ENCODE measurements around the gene CPSF4L.

CPSF4L gene

DNA sequence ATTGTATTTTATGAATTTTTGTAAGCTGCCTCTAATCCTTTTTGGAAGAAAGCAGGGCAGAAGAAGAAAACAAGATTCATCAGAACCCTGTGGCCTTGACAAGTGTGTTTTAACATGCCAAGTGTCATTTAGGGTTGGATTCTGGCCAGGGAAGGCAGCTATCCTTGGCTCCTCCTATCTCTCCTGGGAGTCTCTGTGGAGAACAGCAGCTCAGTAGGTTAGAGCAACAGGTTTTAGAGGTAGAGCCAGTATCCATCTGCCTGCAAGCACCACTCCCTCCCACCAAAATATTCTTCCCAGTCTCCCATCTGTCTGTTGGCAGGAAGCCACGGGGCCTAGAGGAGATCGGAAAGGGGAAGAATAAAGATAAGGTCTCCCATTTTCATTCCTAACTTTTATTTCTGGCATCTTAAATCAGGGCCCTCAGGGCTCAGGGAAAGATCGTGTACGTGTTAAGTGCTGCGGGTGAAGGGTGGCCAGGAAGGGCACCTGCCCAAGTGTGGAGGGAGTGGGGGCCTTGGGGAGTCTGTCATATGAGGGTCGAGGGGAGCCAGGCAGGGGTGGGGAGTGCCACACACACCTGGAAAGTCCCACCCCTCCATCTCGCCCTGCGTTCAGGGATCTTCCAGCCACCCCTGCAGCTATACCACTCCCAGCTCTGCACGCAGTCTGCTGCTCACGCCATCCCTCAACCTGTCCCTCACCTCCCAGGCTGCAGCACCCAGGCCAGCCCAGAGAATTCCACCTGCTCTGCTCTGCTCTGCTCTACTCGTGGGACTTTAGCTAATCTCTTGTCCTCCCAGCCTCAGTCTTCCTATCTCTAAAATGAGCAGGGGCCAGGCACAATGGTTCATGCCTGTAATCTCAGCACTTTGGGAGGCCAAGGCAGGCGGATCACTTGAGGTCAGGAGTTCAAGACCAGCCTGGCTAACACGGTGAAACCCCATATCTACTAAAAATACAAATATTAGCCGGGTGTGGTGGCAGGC, 17.1 kb upstream of the CPSF4L start:
- WGBS (ENCODE audit: insufficient coverage), result 90% methylated on average over 8 of the region's 14 CpGs
- no peaks in the 10 kb centered on the region for H3K36me3 ChIP-seq (ENCODE audit: control insufficient read depth in 4 of 4, insufficient read depth in 4 of 4, low read length in 3 of 4)
- no peak overlapping the region for H3K4me3 ChIP-seq (ENCODE audit: control insufficient read depth in 1 of 7, extremely low read depth in 1 of 7, insufficient read depth in 4 of 7, low read depth in 2 of 7, low read length in 6 of 7)
- ChIA-PET CTCF (interaction anchor here (0.8 kb wide), 1 partner anchor 12 kb away, joined by 4 read pairs; no protein-coding TSS in a partner anchor), POLR2A (no interaction called here)
- no peaks in the 10 kb centered on the region for H3K4me1 ChIP-seq (ENCODE audit: control extremely low read depth in 1 of 4, control insufficient read depth in 4 of 4, insufficient read depth in 4 of 4, low read length in 3 of 4)
- DNase-seq, result no peak
- H3K9me3 ChIP-seq (ENCODE audit: control extremely low read depth in 1 of 5, control insufficient read depth in 4 of 5, insufficient read depth in 2 of 5, low read depth in 1 of 5, low read length in 4 of 5), result no peaks in the 10 kb centered on the region
- peaks cover 0 to 2% (median 0%) of the 10 kb centered on the region in 5 experiments for H3K27me3 ChIP-seq (replicated peaks in 2 of 5; ENCODE audit: control insufficient read depth in 4 of 5, insufficient read depth in 5 of 5, low read length in 4 of 5)
- H3K27ac ChIP-seq (ENCODE audit: insufficient read depth in 1 of 2, low read depth in 1 of 2, low read length in 2 of 2, poor library complexity in 1 of 2, severe bottlenecking in 2 of 2), result no peak overlapping the region

GRCh38 chr17:73278049-73278464, 16.4 kb upstream of the CPSF4L start:
- Histone ChIP-seq H3K27me3 (replicated peaks in 2 of 5; ENCODE audit: control insufficient read depth in 4 of 5, insufficient read depth in 5 of 5, low read length in 4 of 5) (peaks cover 0 to 2% (median 0%) of the 10 kb centered on the region in 5 experiments), H3K9me3 (ENCODE audit: control extremely low read depth in 1 of 5, control insufficient read depth in 4 of 5, insufficient read depth in 2 of 5, low read depth in 1 of 5, low read length in 4 of 5) (no peaks in the 10 kb centered on the region), H3K27ac (ENCODE audit: insufficient read depth in 1 of 2, low read depth in 1 of 2, low read length in 2 of 2, poor library complexity in 1 of 2, severe bottlenecking in 2 of 2) (no peak overlapping the region), H3K4me1 (ENCODE audit: control extremely low read depth in 1 of 4, control insufficient read depth in 4 of 4, insufficient read depth in 4 of 4, low read length in 3 of 4) (no peaks in the 10 kb centered on the region), H3K4me3 (ENCODE audit: control insufficient read depth in 1 of 7, extremely low read depth in 1 of 7, insufficient read depth in 4 of 7, low read depth in 2 of 7, low read length in 6 of 7) (no peak overlapping the region), H3K36me3 (ENCODE audit: control insufficient read depth in 4 of 4, insufficient read depth in 4 of 4, low read length in 3 of 4) (no peaks in the 10 kb centered on the region)
- no peak for DNase-seq
- CTCF ChIA-PET, result interaction anchor here (0.8 kb wide), 1 partner anchor 13 kb away, joined by 4 read pairs; no protein-coding TSS in a partner anchor
- POLR2A ChIA-PET, result no interaction called here
- WGBS (ENCODE audit: insufficient coverage), result 84% methylated on average over 7 of the region's 7 CpGs

- ChIA-PET CTCF (no interaction called here), POLR2A (no interaction called here)
- Histone ChIP-seq H3K4me1 (ENCODE audit: control extremely low read depth in 1 of 4, control insufficient read depth in 4 of 4, insufficient read depth in 4 of 4, low read length in 3 of 4) (no peaks in the 10 kb centered on the region), H3K4me3 (ENCODE audit: control insufficient read depth in 1 of 7, extremely low read depth in 1 of 7, insufficient read depth in 4 of 7, low read depth in 2 of 7, low read length in 6 of 7) (no peak overlapping the region), H3K27me3 (replicated peaks in 2 of 5; ENCODE audit: control insufficient read depth in 4 of 5, insufficient read depth in 5 of 5, low read length in 4 of 5) (no peaks in the 10 kb centered on the region), H3K9me3 (ENCODE audit: control extremely low read depth in 1 of 5, control insufficient read depth in 4 of 5, insufficient read depth in 2 of 5, low read depth in 1 of 5, low read length in 4 of 5) (peaks cover 0 to 5% (median 0%) of the 10 kb centered on the region in 5 experiments), H3K27ac (ENCODE audit: insufficient read depth in 1 of 2, low read depth in 1 of 2, low read length in 2 of 2, poor library complexity in 1 of 2, severe bottlenecking in 2 of 2) (no peak overlapping the region), H3K36me3 (ENCODE audit: control insufficient read depth in 4 of 4, insufficient read depth in 4 of 4, low read length in 3 of 4) (no peaks in the 10 kb centered on the region)
- 100% methylated on average over 4 of the region's 4 CpGs for WGBS (ENCODE audit: insufficient coverage)
- no peak for DNase-seq
Measured at GRCh38 chr17:73274490-73274889, 12.8 kb upstream of the CPSF4L start.

- Histone ChIP-seq H3K36me3 (ENCODE audit: control insufficient read depth in 4 of 4, insufficient read depth in 4 of 4, low read length in 3 of 4) (no peaks in the 10 kb centered on the region), H3K4me3 (ENCODE audit: control insufficient read depth in 1 of 7, extremely low read depth in 1 of 7, insufficient read depth in 4 of 7, low read depth in 2 of 7, low read length in 6 of 7) (no peak overlapping the region), H3K27ac (ENCODE audit: insufficient read depth in 1 of 2, low read depth in 1 of 2, low read length in 2 of 2, poor library complexity in 1 of 2, severe bottlenecking in 2 of 2) (no peak overlapping the region), H3K27me3 (replicated peaks in 2 of 5; ENCODE audit: control insufficient read depth in 4 of 5, insufficient read depth in 5 of 5, low read length in 4 of 5) (no peaks in the 10 kb centered on the region), H3K9me3 (ENCODE audit: control extremely low read depth in 1 of 5, control insufficient read depth in 4 of 5, insufficient read depth in 2 of 5, low read depth in 1 of 5, low read length in 4 of 5) (peaks cover 0 to 5% (median 0%) of the 10 kb centered on the region in 5 experiments), H3K4me1 (ENCODE audit: control extremely low read depth in 1 of 4, control insufficient read depth in 4 of 4, insufficient read depth in 4 of 4, low read length in 3 of 4) (no peaks in the 10 kb centered on the region)
- POLR2A ChIA-PET, result no interaction called here
- CTCF ChIA-PET, result interaction anchor here (0.8 kb wide), 1 partner anchor 19 kb away, joined by 3 read pairs; no protein-coding TSS in a partner anchor
- WGBS (ENCODE audit: insufficient coverage), result 95% methylated on average over 5 of the region's 8 CpGs
- DNase-seq, result no peak
Measured at GRCh38 chr17:73272906-73273218, 11.2 kb upstream of the CPSF4L start.

DNA sequence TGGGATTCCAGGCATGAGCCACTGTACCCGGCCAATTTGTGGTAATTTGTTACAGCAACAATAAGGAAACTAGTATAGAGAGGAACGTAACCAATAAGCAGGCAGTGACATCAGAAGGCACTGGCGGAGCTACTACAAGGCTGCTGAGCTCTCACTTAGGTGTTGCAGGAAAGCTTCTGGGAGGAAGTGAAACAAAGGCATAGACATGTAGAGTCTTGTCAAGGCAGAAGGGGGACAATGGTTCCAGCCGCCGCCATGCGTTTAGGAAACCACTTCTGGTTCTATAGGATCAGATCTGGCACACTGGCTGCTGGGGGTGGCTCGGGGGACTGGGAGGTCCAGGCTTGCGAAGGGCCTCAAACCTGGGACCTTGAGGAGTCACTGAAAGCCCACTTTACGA, 9.4 kb upstream of the CPSF4L start:
- WGBS (ENCODE audit: insufficient coverage), result 95% methylated on average over 9 of the region's 9 CpGs
- CTCF ChIA-PET, result no interaction called here
- Histone ChIP-seq H3K27me3 (replicated peaks in 2 of 5; ENCODE audit: control insufficient read depth in 4 of 5, insufficient read depth in 5 of 5, low read length in 4 of 5) (no peaks in the 10 kb centered on the region), H3K9me3 (ENCODE audit: control extremely low read depth in 1 of 5, control insufficient read depth in 4 of 5, insufficient read depth in 2 of 5, low read depth in 1 of 5, low read length in 4 of 5) (peaks cover 0 to 5% (median 0%) of the 10 kb centered on the region in 5 experiments), H3K4me1 (ENCODE audit: control extremely low read depth in 1 of 4, control insufficient read depth in 4 of 4, insufficient read depth in 4 of 4, low read length in 3 of 4) (no peaks in the 10 kb centered on the region), H3K36me3 (ENCODE audit: control insufficient read depth in 4 of 4, insufficient read depth in 4 of 4, low read length in 3 of 4) (no peaks in the 10 kb centered on the region), H3K27ac (ENCODE audit: insufficient read depth in 1 of 2, low read depth in 1 of 2, low read length in 2 of 2, poor library complexity in 1 of 2, severe bottlenecking in 2 of 2) (no peak overlapping the region), H3K4me3 (ENCODE audit: control insufficient read depth in 1 of 7, extremely low read depth in 1 of 7, insufficient read depth in 4 of 7, low read depth in 2 of 7, low read length in 6 of 7) (no peak overlapping the region)
- POLR2A ChIA-PET, result no interaction called here
- no peak for DNase-seq

- no peak overlapping the region for H3K27ac ChIP-seq (ENCODE audit: insufficient read depth in 1 of 2, low read depth in 1 of 2, low read length in 2 of 2, poor library complexity in 1 of 2, severe bottlenecking in 2 of 2)
- POLR2A ChIA-PET, result no interaction called here
- H3K27me3 ChIP-seq (replicated peaks in 2 of 5; ENCODE audit: control insufficient read depth in 4 of 5, insufficient read depth in 5 of 5, low read length in 4 of 5), result no peaks in the 10 kb centered on the region
- CTCF ChIA-PET, result interaction anchor here (0.6 kb wide), 1 partner anchor 601 kb away, joined by 3 read pairs; no protein-coding TSS in a partner anchor
- no peak for DNase-seq
- no peaks in the 10 kb centered on the region for H3K36me3 ChIP-seq (ENCODE audit: control insufficient read depth in 4 of 4, insufficient read depth in 4 of 4, low read length in 3 of 4)
- H3K9me3 ChIP-seq (ENCODE audit: control extremely low read depth in 1 of 5, control insufficient read depth in 4 of 5, insufficient read depth in 2 of 5, low read depth in 1 of 5, low read length in 4 of 5), result peaks cover 0 to 5% (median 0%) of the 10 kb centered on the region in 5 experiments
- WGBS (ENCODE audit: insufficient coverage), result 33% methylated on average over 1 of the region's 1 CpG
- H3K4me3 ChIP-seq (ENCODE audit: control insufficient read depth in 1 of 7, extremely low read depth in 1 of 7, insufficient read depth in 4 of 7, low read depth in 2 of 7, low read length in 6 of 7), result no peak overlapping the region
- H3K4me1 ChIP-seq (ENCODE audit: control extremely low read depth in 1 of 4, control insufficient read depth in 4 of 4, insufficient read depth in 4 of 4, low read length in 3 of 4), result no peaks in the 10 kb centered on the region
Measured at GRCh38 chr17:73269791-73270190, 8.1 kb upstream of the CPSF4L start.

DNA sequence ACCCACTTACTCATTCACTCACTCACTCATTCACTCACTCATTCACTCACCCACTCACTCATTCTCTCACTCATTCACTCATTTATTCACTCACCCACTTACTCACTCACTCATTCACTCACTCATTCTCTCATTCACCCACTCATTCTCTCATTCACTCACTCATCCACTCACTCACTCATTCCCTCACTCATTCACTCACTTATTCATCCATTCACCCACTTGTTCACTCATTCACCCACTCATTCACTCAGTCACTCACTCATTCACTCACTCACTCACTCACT, 7.6 kb upstream of the CPSF4L start:
- CTCF ChIA-PET, result no interaction called here
- Histone ChIP-seq H3K36me3 (ENCODE audit: control insufficient read depth in 4 of 4, insufficient read depth in 4 of 4, low read length in 3 of 4) (no peaks in the 10 kb centered on the region), H3K4me1 (ENCODE audit: control extremely low read depth in 1 of 4, control insufficient read depth in 4 of 4, insufficient read depth in 4 of 4, low read length in 3 of 4) (no peaks in the 10 kb centered on the region), H3K27ac (ENCODE audit: insufficient read depth in 1 of 2, low read depth in 1 of 2, low read length in 2 of 2, poor library complexity in 1 of 2, severe bottlenecking in 2 of 2) (no peak overlapping the region), H3K9me3 (ENCODE audit: control extremely low read depth in 1 of 5, control insufficient read depth in 4 of 5, insufficient read depth in 2 of 5, low read depth in 1 of 5, low read length in 4 of 5) (peaks cover 0 to 5% (median 0%) of the 10 kb centered on the region in 5 experiments), H3K27me3 (replicated peaks in 2 of 5; ENCODE audit: control insufficient read depth in 4 of 5, insufficient read depth in 5 of 5, low read length in 4 of 5) (no peaks in the 10 kb centered on the region), H3K4me3 (ENCODE audit: control insufficient read depth in 1 of 7, extremely low read depth in 1 of 7, insufficient read depth in 4 of 7, low read depth in 2 of 7, low read length in 6 of 7) (no peak overlapping the region)
- DNase-seq, result no peak
- POLR2A ChIA-PET, result no interaction called here

All from common myeloid progenitor, CD34-positive (primary cell).